ENCODE data around the gene FAM117A. TPM values are rescaled to one million over a fixed set of nuclear protein-coding genes. Genes with fewer than 3 reads are reported as not detected.

Gene FAM117A
- total and polyA plus RNA-seq, 2 of the 8 experiments (the other 6 are each of a cell fraction or from before 2014, with no cell fraction given) = 28.4 to 45.7 TPM

GRCh38 chr17:49752508-49752907 lies 11.4 kb downstream of the FAM117A start:
- Histone ChIP-seq H2AFZ (ENCODE audit: low read length) (no peak overlapping the region), H3K23me2 (ENCODE audit: low read depth, low read length) (no peaks in the 10 kb centered on the region), H4K91ac (replicated peaks; ENCODE audit: insufficient read length, low read length) (no peak overlapping the region), H4K8ac (ENCODE audit: extremely low read depth, insufficient read depth, low read length) (no peak overlapping the region), H2BK20ac (ENCODE audit: low read length) (no peak overlapping the region), H3K36me3 (ENCODE audit: control insufficient read depth in 2 of 4, insufficient read depth in 4 of 4, low read length in 3 of 4) (peaks cover 0 to 4% (median 1%) of the 10 kb centered on the region in 4 experiments; a peak in 2 of 8 replicates), H3K79me2 (ENCODE audit: control insufficient read depth in 1 of 2, insufficient read depth in 2 of 2, low read length in 2 of 2) (peaks cover 6 to 63% of the 10 kb centered on the region in 2 experiments), H3K14ac (ENCODE audit: insufficient read length) (no peak overlapping the region), H2AK5ac (ENCODE audit: low read depth, low read length) (no peak overlapping the region), H3K9ac (replicated peaks in 1 of 4; ENCODE audit: extremely low read depth in 1 of 4, low read depth in 3 of 4, low read length in 3 of 4) (no peak overlapping the region), H3K9me3 (ENCODE audit: insufficient read depth in 2 of 2, low read depth in 1 of 2, low read length in 1 of 2) (no peaks in the 10 kb centered on the region), H3K27me3 (replicated peaks in 1 of 4; ENCODE audit: control insufficient read depth in 3 of 4, extremely low read depth in 1 of 4, insufficient read depth in 3 of 4, low read length in 3 of 4) (no peaks in the 10 kb centered on the region), H3K56ac (replicated peaks; ENCODE audit: insufficient read length, low read depth, low read length) (no peak overlapping the region), H2BK5ac (ENCODE audit: low read depth, low read length) (peak overlapping the region; percentile 56; the same call in 1 of the 2 replicates), H3K23ac (ENCODE audit: insufficient read length) (no peak overlapping the region), H3K4me3 (ENCODE audit: extremely low read depth in 1 of 4, insufficient read depth in 2 of 4, low read depth in 3 of 4, low read length in 4 of 4) (no peak overlapping the region), H3K18ac (ENCODE audit: extremely low read depth, low read length) (no peak overlapping the region), H4K20me1 (replicated peaks in 1 of 2; ENCODE audit: control insufficient read depth in 1 of 2, insufficient read depth in 2 of 2, low read length in 2 of 2) (peaks cover 0 to 17% of the 10 kb centered on the region in 2 experiments), H4K5ac (ENCODE audit: insufficient read length, low read depth, low read length) (no peak overlapping the region), H3K27ac (ENCODE audit: low read depth, low read length) (no peak overlapping the region), H2BK120ac (replicated peaks; ENCODE audit: low read depth, low read length) (no peak overlapping the region), H3K4me1 (replicated peaks in 1 of 4; ENCODE audit: control insufficient read depth in 3 of 4, insufficient read depth in 4 of 4, low read length in 3 of 4) (peaks cover 0 to 2% (median 0%) of the 10 kb centered on the region in 4 experiments; a peak in 3 of 7 replicates), H2BK12ac (ENCODE audit: low read depth, low read length) (no peak overlapping the region), H3K4me2 (ENCODE audit: insufficient read depth in 1 of 2, low read depth in 2 of 2, low read length in 2 of 2) (no peak overlapping the region), H3K79me1 (ENCODE audit: low read depth, low read length) (peaks cover 2% of the 10 kb centered on the region; the same call in 1 of the 2 replicates), H3K4ac (replicated peaks; ENCODE audit: insufficient read length, low read depth, low read length) (no peak overlapping the region), H2BK15ac (ENCODE audit: low read length) (no peak overlapping the region)
- 91% methylated on average over 3 of the region's 3 CpGs; no CpG with 5 or more reads in 1 of the 2 experiments for WGBS, 2 experiments (ENCODE audit: extremely low coverage in 1 of 2, insufficient coverage in 1 of 2, insufficient read length in 1 of 2, insufficient replicate concordance in 2 of 2, low coverage in 1 of 2, low lambda C conversion rate in 2 of 2, missing lambda C conversion rate in 1 of 2)
- DNase-seq (ENCODE audit: low read depth in 1 of 2, low spot score in 2 of 2) = no peak
- POLR2A ChIA-PET (ENCODE audit: partially characterized antibody) = interaction anchor here (0.7 to 6.9 kb wide), 5 partner anchors 10 to 43 kb away, joined by 3 to 56 read pairs (median 4); partner anchors contain the start of genes FAM117A and KAT7
- TF ChIP-seq TAF7 (optimal IDR thresholded peaks at IDR 0.05; ENCODE audit: borderline replicate concordance, low read depth, low read length) (no peak), SUZ12 (IDR thresholded peaks at IDR 0.05; ENCODE audit: low read length) (no peak)
- CTCF ChIA-PET (ENCODE audit: partially characterized antibody) = interaction anchor here (1.0 to 2.5 kb wide), 4 partner anchors 25 to 244 kb away, joined by 3 to 8 read pairs (median 3); no protein-coding TSS in a partner anchor
- FAIRE-seq = no peak

Data from H1 (cell line).